Stimulated activated CD4-positive, alpha-beta T cell treated with anti-CD3 and anti-CD28 coated beads, Interleukin-12 subunit alpha, Interleukin-12 subunit beta, amount 100 ng/mL, for 48 hours (primary cell): ENCODE measurements around the gene ATP11A.
"Not testable (repeated sequence)": the region's sequence is repeated elsewhere in the genome, so short reads cannot be mapped to it uniquely, and the experiment has no call there.

Source experiments
- DNase-seq, 3 donors: peaks; one replicate each; pipeline ENCODE4 v3.0.0-alpha.2; 2020; ENCODE audit warnings: low read depth in 2 of 3, low spot score in 1 of 3

The ATP11A gene

DNA sequence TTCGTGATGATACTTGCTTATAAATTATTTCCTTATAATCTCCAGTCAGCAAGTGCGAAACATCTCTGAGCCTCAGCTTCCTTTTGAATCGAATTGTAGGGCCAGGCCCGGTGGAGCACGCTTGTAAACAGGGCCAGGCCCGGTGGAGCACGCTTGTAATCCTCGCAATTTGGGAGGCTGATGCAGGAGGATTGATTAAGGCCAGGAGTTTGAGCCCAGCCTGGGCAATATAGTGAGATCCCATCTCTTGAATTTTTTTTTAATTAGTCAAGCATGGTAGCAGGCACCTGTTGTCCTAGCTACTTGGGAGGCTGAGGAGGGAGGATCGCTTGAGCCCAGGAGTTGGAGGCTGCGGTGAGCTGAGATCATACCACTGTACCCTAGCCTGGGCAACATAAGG is 163.0 kb downstream of the ATP11A start:
- DNase-seq = no peak

DNA sequence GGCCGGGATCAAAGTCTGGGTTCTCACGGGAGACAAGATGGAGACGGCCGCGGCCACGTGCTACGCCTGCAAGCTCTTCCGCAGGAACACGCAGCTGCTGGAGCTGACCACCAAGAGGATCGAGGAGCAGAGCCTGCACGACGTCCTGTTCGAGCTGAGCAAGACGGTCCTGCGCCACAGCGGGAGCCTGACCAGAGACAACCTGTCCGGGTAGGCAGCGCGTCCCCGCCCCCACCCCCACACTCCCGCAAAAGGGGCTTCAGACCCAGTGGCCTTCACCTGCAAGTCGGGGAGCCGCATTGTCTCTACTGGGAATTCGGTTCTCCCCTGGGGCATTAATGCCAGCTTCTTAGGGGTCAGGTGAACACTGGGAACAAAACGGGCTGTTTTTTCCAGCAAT is 164.5 kb downstream of the ATP11A start:
- no peak for DNase-seq

DNA sequence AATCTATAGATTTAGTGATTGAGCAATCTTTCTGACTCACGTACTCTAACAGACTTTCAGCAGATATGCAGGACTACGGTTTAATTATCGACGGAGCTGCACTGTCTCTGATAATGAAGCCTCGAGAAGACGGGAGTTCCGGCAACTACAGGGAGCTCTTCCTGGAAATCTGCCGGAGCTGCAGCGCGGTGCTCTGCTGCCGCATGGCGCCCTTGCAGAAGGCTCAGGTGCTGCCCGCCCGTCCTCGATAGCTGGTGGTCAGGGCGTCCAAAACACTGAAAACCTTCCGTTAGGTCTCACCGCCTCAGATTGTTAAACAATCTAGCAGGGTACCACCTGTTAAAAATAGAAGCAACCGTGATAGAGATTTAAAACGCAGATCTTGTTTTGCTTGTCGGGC is 166.0 kb downstream of the ATP11A start:
- DNase-seq = no peak

DNA sequence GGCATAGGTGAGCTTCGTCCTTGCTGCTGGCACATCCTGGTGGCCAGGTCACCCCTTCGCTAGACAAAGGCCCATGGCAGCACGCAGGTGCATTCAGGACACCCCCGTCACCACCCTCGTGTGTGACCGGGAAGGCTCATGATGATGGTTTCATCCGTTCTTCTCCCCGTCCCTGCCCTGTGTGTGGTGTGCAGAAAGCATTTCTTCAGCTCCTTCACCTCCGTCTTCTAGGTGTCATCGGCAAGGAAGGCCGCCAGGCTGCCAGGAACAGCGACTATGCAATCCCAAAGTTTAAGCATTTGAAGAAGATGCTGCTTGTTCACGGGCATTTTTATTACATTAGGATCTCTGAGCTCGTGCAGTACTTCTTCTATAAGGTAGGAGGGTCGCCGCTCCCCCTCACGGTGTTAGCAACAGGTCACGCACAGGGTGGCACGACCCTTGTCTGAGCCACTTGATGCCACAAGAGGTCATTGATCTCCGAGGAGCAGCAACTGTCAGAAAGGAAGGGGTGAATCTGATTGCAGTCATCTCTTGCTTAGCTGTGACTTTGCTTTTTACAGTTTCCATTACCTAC is 168.2 kb downstream of the ATP11A start:
- DNase-seq = no peak

DNA sequence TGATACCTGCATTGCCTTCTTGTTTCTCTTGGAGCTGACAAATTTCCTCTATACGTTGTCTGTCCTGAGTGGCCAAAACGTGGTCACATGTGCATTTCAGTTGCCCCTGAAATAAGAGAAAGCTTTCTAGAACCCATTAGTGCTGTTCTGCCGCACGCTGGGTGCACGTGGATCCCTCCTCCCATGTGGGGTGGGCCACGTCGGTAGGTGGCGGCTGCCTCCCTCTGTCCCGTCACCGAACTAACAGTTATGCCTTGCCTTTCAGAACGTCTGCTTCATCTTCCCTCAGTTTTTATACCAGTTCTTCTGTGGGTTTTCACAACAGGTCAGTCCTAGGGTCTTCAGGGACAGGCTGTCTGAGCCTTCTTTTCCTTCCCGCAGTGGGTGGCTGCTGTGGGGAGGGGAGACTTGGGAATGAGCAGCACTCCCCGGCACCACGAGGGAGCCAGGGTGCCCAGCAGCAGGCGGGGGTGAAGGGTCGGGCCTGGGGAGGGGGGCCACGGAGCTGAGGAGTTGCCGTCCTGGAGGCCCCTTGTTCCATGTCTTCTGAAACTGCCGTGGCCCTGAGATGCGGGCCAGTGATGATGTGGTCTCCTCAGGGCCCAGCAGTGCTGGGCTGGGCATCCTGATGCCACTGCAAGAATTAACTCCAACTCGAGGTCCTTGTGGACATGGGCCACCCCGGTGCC is 169.4 kb downstream of the ATP11A start:
- DNase-seq = no peak

DNA sequence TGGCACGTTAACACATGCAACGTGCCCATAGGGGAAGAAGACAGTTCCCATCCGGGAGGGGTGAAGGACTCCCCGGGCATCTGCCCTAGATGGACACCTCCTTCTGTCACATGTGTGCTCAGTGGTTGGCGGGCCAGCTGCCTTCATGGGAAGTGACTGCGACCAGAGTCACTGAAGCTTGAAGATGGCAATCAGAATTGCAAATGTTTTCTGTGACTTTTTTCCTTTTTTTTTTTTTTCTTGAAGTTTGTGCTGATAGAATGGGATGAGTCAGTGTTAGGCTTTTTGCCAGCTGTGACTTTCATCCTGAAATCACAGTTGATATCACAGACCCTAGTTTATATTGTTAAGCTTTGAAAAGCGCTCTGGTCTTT is 170.0 kb downstream of the ATP11A start:
- DNase-seq = no peak

DNA sequence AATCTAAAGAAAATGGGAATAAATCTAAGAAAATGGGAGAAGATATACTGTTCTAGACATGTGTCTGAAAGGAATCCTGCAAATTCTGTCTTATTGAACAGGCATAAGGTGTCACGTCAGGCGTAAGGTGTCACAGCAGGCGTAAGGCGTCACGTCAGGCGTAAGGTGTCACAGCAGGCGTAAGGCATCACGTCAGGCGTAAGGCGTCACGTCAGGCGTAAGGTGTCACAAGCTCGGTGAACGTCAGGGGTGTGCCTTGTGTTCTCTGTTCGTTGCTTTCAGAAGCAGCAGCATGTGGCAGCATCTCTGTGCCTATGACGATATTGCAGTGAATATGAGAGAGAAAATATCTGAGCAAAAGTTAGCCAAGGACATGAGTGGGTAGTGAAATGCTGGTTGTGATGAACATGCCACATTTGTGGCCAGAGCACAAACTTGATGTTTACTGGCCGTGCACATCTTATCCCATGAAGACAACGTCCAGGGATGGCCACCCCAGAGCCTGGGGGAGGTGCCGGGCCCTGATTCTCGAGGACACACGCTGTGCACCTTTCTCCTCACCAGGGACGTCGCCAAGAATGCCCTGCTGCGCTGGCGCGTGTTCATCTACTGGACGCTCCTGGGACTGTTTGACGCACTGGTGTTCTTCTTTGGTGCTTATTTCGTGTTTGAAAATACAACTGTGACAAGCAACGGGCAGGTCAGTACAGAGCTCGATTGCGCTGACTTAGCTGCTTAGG is 172.2 kb downstream of the ATP11A start:
- no peak for DNase-seq

DNA sequence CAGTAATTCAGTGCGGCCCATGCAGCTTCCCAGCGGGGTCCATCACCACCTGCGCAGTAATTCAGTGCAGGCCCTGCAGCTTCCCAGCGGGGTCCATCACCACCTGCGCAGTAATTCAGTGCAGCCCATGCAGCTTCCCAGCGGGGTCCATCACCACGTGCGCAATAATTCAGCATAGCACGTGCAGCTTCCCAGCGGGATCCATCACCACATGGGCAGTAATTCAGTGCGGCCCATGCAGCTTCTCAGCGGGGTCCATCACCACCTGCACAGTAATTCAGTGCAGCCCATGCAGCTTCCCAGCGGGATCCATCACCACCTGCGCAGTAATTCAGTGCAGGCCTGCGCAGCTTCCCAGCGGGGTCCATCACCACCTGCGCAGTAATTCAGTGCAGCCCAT is 173.5 kb downstream of the ATP11A start:
- DNase-seq = not testable (repeated sequence)

DNA sequence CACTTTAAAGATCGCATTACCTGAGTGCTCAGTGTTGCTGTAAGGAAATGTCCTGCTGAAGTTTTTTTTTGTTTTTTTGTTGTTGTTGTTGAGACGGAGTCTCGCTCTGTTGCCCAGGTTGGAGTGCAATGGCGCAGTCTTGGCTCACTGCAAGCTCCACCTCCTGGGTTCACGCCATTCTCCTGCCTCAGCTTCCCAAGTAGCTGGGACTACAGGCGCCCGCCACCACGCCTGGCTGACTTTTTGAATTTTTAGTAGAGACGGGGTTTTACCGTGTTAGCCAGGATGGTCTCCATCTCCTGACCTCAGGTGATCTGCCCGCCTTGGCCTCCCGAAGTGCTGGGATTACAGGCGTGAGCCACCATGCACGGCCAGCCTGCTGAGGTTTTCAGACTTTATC is 175.6 kb downstream of the ATP11A start:
- DNase-seq = not testable (repeated sequence)

DNA sequence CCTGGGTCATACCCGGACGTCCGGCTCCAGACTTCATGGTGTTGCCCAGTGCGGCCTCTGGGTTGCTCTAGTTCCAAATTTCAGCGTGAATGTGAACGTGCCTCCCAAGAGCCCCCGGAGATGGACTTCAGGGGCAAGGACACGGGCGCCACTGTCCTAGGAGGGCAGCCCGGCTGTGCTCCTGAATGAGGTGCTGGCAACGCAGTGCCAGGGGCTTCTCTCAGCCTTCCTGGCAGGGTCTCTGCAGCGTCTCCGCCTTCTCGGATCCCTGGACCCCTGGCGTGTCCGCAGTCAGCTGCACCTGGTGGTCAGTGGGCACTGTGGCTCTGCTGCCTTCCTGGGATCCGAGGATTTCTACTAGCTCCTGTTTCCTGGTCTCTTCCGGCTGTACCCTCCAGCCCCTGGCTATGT is 177.5 kb downstream of the ATP11A start:
- no peak for DNase-seq

DNA sequence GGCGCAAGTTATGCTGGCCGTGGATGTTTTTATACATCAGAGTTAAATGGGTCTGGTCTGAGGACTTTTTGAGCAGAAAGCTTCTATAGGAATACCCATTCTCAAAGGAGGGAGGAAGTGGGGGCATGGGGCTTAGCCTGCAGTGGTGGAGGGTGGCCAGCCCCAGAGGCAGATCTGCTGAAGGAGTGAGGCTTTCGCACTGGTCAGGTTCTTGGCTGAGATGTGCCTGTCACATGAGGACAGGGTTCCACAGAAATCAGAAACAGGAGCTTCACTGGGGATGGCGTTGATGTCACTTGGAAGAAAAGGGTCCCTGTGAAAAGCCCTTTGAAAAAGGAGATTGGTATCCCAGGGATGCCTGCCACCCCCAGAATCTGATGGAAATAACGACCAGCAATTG is 178.5 kb downstream of the ATP11A start:
- no peak for DNase-seq

DNA sequence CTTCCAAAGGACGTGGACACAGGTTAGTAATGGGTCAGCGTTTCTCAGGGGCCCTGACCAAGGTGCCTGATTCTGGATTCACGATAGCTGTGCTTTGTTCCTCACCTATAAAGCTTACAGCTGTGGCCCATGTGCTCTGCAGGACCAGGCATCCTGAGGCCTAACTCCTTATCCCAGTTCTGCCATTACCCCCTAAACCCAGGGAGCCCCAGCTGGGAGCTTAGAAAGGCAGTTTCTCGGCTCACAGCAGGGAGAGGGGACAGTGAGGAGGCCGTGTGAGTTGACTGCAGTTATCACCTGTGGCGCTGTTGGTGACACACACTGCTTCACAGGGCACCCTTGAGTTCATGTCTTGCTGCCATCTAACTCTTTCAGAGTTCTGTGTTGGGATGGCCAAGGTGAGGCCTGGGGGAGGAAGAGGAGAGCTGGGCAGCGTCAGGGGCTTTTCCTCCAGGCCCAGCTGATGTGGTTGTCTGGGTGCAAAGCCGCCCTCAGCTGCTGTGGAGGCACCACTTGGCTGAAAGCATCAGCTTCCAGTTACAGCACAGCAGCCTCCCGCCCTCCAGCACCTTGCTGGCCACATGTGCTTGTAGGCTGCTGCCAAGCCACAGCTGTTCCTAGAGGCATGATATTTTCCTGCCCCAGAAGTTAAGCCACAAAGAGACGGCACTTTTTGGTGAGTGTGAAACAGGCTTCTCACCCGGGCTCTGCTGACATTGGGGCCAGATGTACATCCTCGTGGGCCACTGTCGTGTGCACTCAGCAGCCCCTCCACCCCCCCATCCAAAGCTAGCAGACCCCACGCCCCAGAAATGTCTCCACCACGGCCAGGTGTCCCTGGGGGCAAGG is 179.6 kb downstream of the ATP11A start:
- DNase-seq = no peak

DNA sequence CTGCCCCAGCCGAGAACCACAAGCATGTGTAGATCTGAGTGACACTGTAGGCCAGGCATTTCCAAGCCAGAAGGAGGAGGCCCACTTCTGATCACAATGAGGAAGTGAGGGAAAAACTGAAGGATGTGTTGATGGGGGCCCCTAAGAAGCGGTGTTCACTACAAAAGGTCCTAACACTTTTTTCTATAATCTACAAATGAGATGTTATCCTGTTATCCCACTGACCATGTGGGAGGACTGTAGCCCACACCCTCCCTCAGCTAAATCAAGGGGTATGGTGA is 180.2 kb downstream of the ATP11A start:
- no peak for DNase-seq

DNA sequence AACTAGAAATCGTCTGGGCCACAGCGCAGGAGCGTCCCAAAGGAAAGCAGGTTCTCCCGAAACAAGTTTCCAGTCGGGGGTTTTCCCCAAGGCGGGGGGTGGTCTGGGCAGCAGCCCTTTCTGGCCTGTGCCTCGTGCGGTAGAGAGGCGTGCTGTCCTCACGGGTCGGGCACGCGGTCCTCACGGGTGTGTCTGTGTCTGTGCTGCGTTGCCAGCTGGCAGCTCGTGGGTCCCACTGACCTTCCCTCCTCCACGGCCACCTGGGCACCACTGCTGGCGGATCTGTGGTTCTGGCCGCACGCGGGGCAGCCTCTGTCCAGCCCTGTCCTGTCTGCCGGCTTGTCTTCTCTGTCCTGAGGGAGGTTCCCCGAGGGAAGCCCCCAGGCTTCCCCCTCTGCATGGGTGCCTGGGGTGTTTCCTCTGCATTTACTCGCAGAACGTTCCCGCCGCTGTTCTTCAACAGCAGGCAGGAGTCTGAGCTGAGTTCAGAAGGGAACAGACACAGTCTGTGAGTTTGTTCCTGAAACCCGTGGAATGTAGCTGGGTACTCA is 181.0 kb downstream of the ATP11A start:
- DNase-seq = no peak

DNA sequence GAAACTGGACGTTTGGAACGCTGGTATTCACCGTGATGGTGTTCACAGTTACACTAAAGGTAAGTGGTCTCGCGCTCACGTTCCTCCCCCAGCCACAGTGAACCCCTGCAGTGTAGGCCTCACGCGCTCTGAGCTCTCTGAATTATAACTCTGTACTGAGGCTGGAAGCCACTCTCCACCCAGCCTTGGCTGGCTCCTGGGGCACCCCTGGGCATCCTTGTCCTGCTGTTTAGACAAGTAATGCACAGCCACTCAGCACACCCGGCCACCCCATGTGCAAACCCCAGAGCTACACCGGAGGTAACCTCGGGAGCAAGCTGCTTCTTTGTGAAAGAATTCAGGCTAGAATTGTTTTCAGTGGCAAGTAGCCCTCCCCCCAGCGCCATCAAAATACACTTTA is 181.9 kb downstream of the ATP11A start:
- no peak for DNase-seq

DNA sequence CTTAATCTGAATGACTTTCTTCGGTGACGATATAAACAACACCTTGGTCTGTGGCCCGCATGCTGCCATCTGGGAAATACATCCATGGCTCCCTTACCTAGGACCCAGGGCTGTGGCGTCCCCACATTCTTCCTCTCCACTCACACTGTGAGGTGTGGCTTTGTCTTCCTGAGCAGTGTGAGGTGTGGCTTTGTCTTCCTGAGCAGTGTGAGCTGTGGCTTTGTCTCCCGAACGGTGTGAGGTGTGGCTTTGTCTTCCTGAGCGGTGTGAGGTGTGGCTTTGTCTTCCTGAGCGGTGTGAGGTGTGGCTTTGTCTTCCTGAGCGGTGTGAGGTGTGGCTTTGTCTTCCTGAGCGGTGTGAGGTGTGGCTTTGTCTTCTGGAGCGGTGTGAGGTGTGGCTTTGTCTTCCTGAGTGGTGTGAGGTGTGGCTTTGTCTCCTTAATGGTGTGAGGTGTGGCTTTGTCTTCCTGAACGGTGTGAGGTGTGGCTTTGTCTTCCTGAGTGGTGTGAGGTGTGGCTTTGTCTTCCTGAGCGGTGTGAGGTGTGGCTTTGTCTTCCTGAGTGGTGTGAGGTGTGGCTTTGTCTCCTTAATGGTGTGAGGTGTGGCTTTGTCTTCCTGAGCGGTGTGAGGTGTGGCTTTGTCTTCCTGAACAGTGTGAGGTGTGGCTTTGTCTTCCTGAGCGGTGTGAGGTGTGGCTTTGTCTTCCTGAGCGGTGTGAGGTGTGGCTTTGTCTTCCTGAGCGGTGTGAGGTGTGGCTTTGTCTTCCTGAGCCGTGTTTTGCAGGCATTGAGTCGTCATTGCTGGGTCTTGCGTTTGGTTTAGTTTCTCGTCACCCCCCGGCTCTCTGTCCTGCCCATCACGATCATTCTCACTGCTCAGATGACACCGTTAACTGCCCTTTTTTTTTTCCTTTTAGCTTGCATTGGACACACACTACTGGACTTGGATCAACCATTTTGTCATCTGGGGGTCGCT is 183.1 kb downstream of the ATP11A start:
- DNase-seq = peak in 1 of 3 donors; percentile 16

DNA sequence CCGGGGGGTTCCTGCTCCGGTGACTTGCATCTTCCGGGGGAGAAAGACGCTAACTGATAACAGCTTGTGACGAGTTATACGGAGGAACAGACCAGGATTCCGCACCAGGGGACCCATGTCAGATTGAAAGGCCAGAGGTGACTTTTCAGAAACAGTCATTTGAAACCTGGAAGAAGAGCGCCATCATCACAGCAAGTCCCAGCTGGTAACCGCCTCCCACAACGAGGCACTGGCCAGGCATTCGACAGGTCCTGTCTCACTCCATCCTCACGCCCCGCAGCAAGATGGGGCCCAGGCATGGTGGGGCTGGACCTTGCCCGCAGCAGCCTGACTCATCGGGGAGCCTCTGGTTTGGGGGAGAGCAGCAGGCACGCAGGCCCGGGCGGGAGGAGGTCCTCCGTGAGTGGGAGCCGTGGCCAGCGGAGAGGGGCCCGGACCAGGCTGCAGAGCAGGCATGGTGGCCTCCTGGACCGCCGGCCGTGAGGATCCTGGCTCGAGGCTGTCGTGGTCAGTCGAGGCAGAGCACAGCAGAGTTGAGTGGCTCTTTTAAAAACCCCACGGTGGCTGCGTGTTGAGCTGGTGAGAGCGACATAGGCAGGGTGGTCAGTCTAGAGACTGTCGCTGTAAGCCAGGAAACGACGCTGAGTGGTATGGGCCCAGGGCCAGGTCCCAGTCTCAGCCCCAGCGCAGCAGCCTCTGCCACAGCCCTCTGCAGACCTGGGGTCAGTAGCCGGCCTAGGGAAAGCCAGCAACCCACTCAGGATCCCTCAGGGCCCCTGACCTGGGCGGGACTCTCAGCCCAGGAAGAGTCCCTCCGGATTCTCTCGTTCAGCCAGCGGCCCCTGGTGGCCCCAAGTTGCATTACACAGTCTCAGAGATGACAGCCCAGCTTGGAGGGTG is 184.3 kb downstream of the ATP11A start:
- peak; percentile 57 to 83 (median 59) for DNase-seq

DNA sequence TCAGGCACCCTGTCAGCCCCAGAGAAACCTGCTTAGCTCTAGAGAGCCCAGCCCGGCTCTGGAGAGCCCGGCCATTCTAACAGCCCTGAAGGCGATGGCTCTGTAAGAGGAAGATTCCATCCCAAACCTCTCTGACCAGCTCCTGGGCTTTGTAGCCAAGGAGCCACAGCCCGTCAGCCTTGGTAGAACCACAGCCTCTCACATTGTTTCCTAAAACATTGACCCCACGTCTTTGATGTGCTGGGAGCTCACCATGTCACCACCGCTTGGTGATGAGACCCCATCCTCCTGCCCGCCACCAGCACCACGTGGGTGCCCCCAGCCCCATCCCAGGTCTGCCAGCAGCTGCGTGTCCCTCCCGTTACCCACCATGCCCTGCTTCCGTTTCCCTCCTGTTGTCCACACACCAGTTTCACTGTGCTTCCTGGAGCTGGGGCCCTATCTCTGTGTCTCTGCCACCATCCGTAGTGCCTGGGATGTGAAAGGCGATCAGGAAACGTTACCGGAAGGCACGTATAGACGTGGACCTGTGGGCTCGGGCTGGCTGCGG is 185.0 kb downstream of the ATP11A start:
- DNase-seq = no peak

DNA sequence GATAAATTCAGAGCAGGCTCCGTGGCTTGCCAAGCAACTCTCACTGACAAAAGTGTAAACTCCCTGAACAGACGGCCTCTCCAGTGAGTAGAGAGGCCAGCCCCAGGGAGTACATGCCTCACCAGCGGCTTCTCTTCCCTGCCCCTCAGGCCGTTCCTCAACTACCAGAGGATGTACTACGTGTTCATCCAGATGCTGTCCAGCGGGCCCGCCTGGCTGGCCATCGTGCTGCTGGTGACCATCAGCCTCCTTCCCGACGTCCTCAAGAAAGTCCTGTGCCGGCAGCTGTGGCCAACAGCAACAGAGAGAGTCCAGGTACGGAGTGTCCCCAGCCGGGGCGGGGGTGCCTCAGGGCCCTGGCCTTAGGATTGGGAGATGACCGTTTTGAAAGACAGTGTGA is 185.8 kb downstream of the ATP11A start:
- no peak for DNase-seq
